ENCODE results near the gene PPARG. TPM values are rescaled to one million over a fixed set of nuclear protein-coding genes. Genes with fewer than 3 reads are reported as not detected.

Gene PPARG
- polyA plus RNA-seq, 2 of the 4 experiments (the other 2 are of a cell fraction): 38.9 to 43.1 TPM

GRCh38 chr3:12445523-12446240, 156.8 kb downstream of the PPARG start:
- FAIRE-seq: no peak
- TF ChIP-seq NPAS2 (CRISPR knock-in tag; IDR thresholded peaks at IDR 0.05; ENCODE audit: borderline replicate concordance) (no peak), CBX2 (IDR thresholded peaks at IDR 0.05; ENCODE audit: borderline replicate concordance, low read depth) (no peak), KDM5A (IDR thresholded peaks at IDR 0.05) (no peak), JUN (IDR thresholded peaks at IDR 0.05) (no peak), HOXB13 (CRISPR knock-in tag; IDR thresholded peaks at IDR 0.05; ENCODE audit: low read depth) (no peak), HES2 (IDR thresholded peaks at IDR 0.05) (no peak), FOSB (CRISPR knock-in tag; IDR thresholded peaks at IDR 0.05) (no peak), RNF2 (IDR thresholded peaks at IDR 0.05; ENCODE audit: borderline replicate concordance, low read depth) (no peak), BCL3 (IDR thresholded peaks at IDR 0.05) (no peak), CHD4 (IDR thresholded peaks at IDR 0.05; ENCODE audit: borderline replicate concordance) (no peak)
- H3K4me2 ChIP-seq: no peak overlapping the region
- H3K4me3 ChIP-seq: no peak overlapping the region
- H3K9me3 ChIP-seq: no peaks in the 10 kb centered on the region
- DNase-seq (ENCODE audit: low read depth in 1 of 2, low spot score in 1 of 2): no peak
- ChIA-PET POLR2A (no interaction called here), CTCF (interaction anchor here (1.0 to 1.7 kb wide), 2 partner anchors 9 to 34 kb away, joined by 4 to 5 read pairs; no protein-coding TSS in a partner anchor)
- peak overlapping the region in 1 of 2 experiments; percentile 56; a peak in 3 of 6 replicates for H3K27ac ChIP-seq
- H3K4me1 ChIP-seq: peaks cover 12% of the 10 kb centered on the region
- peak in 1 of 2 experiments; percentile 17; a peak in 2 of 6 replicates for ATAC-seq
- 85% methylated on average over 8 of the region's 8 CpGs for WGBS (ENCODE audit: missing lambda C conversion rate)

- no peak overlapping the region for H3K4me2 ChIP-seq
- no peak for FAIRE-seq
- TF ChIP-seq MAFK (IDR thresholded peaks at IDR 0.05; ENCODE audit: partially characterized antibody) (no peak), ATOH8 (CRISPR knock-in tag; IDR thresholded peaks at IDR 0.05; ENCODE audit: low read depth) (no peak), NFE2L2 (conservative IDR thresholded peaks at IDR 0.05; ENCODE audit: low read length) (no peak), FOSB (CRISPR knock-in tag; IDR thresholded peaks at IDR 0.05) (no peak), CTCF (IDR thresholded peaks at IDR 0.05) (no peak), RCOR1 (IDR thresholded peaks at IDR 0.05; ENCODE audit: low read depth, low read length) (no peak), FOSL2 (IDR thresholded peaks at IDR 0.05) (no peak), FOSL2 (CRISPR knock-in tag; IDR thresholded peaks at IDR 0.05) (no peak), MAZ (IDR thresholded peaks at IDR 0.05; ENCODE audit: borderline replicate concordance, low read depth, low read length) (no peak), FOXS1 (CRISPR knock-in tag; IDR thresholded peaks at IDR 0.05) (no peak), SMC3 (IDR thresholded peaks at IDR 0.05) (no peak), KDM1A (IDR thresholded peaks at IDR 0.05; ENCODE audit: low read depth) (no peak), NPAS2 (CRISPR knock-in tag; IDR thresholded peaks at IDR 0.05; ENCODE audit: borderline replicate concordance) (no peak), EP300 (IDR thresholded peaks at IDR 0.05) (no peak), MYC (IDR thresholded peaks at IDR 0.05; ENCODE audit: borderline replicate concordance, low read length) (no peak), MAX (IDR thresholded peaks at IDR 0.05) (no peak), POLR2A (IDR thresholded peaks at IDR 0.05; ENCODE audit: low read length) (no peak), EHF (CRISPR knock-in tag; IDR thresholded peaks at IDR 0.05) (no peak), HDAC2 (IDR thresholded peaks at IDR 0.05) (no peak)
- no peak overlapping the region for H3K4me3 ChIP-seq
- no peak for DNase-seq (ENCODE audit: low read depth in 1 of 2, low spot score in 1 of 2)
- peaks cover 12% of the 10 kb centered on the region for H3K4me1 ChIP-seq
- no peak for ATAC-seq
- 78% methylated on average over 7 of the region's 7 CpGs for WGBS (ENCODE audit: missing lambda C conversion rate)
- ChIA-PET CTCF (interaction anchor here (1.7 kb wide), 1 partner anchor 34 kb away, joined by 5 read pairs; no protein-coding TSS in a partner anchor), POLR2A (no interaction called here)
- no peaks in the 10 kb centered on the region for H3K9me3 ChIP-seq
- no peak overlapping the region for H3K27ac ChIP-seq
Measured at GRCh38 chr3:12446298-12446697, 157.4 kb downstream of the PPARG start.
